Urothelium cell line (cell line): ENCODE data around the gene NOP53.
"Not testable (repeated sequence)": the region's sequence is repeated elsewhere in the genome, so short reads cannot be mapped to it uniquely, and the experiment has no call there.

Experiments used
- DNase-seq: peaks from one replicate; pipeline ENCODE4 v3.0.0; 2011; ENCODE audit warnings: low spot score, mixed read lengths
- FAIRE-seq: peaks from 2 replicates; lab custom pipeline; 2011; peaks lifted over from hg19 to GRCh38; lab: Jason Lieb, UNC

The NOP53 gene

GRCh38 chr19:47752440-47753211 lies 7.3 kb downstream of the NOP53 start:
- FAIRE-seq: no peak
- DNase-seq: no peak

GRCh38 chr19:47754206-47755064 lies 9.1 kb downstream of the NOP53 start:
- no peak for FAIRE-seq
- no peak for DNase-seq

GRCh38 chr19:47755065-47755761 lies 9.9 kb downstream of the NOP53 start:
- FAIRE-seq (no peak), DNase-seq (no peak)

- FAIRE-seq (no peak), DNase-seq (no peak)
These were observed 10.6 kb downstream of the NOP53 start for GRCh38 chr19:47755762-47756626.

GRCh38 chr19:47756627-47756929 lies 11.2 kb downstream of the NOP53 start:
- no peak for DNase-seq
- no peak for FAIRE-seq

GRCh38 chr19:47756953-47757608 lies 11.7 kb downstream of the NOP53 start:
- no peak for FAIRE-seq
- no peak for DNase-seq

GRCh38 chr19:47757617-47758442 lies 12.5 kb downstream of the NOP53 start:
- no peak for FAIRE-seq
- DNase-seq: no peak

- no peak for FAIRE-seq
- DNase-seq: no peak
These were observed 13.1 kb downstream of the NOP53 start for GRCh38 chr19:47758443-47758804.

GRCh38 chr19:47760632-47760999 lies 15.3 kb downstream of the NOP53 start:
- FAIRE-seq: no peak
- no peak for DNase-seq

- DNase-seq (no peak), FAIRE-seq (no peak)
These were observed 16.2 kb downstream of the NOP53 start for GRCh38 chr19:47761566-47761965.

GRCh38 chr19:47762151-47762550 lies 16.8 kb downstream of the NOP53 start:
- FAIRE-seq (no peak), DNase-seq (no peak)

- no peak for FAIRE-seq
- DNase-seq: no peak
These were observed 17.4 kb downstream of the NOP53 start for GRCh38 chr19:47762615-47763308.

GRCh38 chr19:47764705-47765104 lies 19.4 kb downstream of the NOP53 start:
- DNase-seq, FAIRE-seq: not testable (repeated sequence)

- FAIRE-seq: no peak
- DNase-seq: no peak
These were observed 20.4 kb downstream of the NOP53 start for GRCh38 chr19:47765523-47766358.

GRCh38 chr19:47766359-47766620 lies 20.9 kb downstream of the NOP53 start:
- DNase-seq (no peak), FAIRE-seq (no peak)

- FAIRE-seq: no peak
These were observed 21.3 kb downstream of the NOP53 start for GRCh38 chr19:47766670-47767069.

GRCh38 chr19:47767349-47767748 lies 22.0 kb downstream of the NOP53 start:
- DNase-seq (no peak), FAIRE-seq (no peak)

More at GRCh38 chr19:47766670-47767069, 21.3 kb downstream of the NOP53 start:
- DNase-seq: no peak

GRCh38 chr19:47768604-47769003 lies 23.3 kb downstream of the NOP53 start:
- DNase-seq: no peak
- FAIRE-seq: no peak
